ENCODE results near the gene KRT81.

KRT81 gene

GRCh38 chr12:52331833-52332232 lies 40.5 kb upstream of the KRT81 start:
- Histone ChIP-seq H3K4me3 (no peak overlapping the region), H3K27ac (no peak overlapping the region), H3K9me3 (ENCODE audit: low read depth, low read length) (no peaks in the 10 kb centered on the region), H3K9ac (ENCODE audit: insufficient read length) (no peak overlapping the region), H3K36me3 (ENCODE audit: insufficient read depth, low read length) (no peaks in the 10 kb centered on the region)
- no peak for DNase-seq (ENCODE audit: low read depth, low spot score)
- TF ChIP-seq POLR2AphosphoS5 (IDR thresholded peaks at IDR 0.05; ENCODE audit: borderline replicate concordance, low read depth, low read length) (no peak), FOXP2 (optimal IDR thresholded peaks at IDR 0.05; ENCODE audit: control extremely low read depth, extremely low read length, insufficient read depth) (no peak), EZH2 (IDR thresholded peaks at IDR 0.05) (no peak)

GRCh38 chr12:52331039-52331438 lies 39.7 kb upstream of the KRT81 start:
- DNase-seq (ENCODE audit: low read depth, low spot score) = no peak
- Histone ChIP-seq H3K4me3 (no peak overlapping the region), H3K9me3 (ENCODE audit: low read depth, low read length) (no peaks in the 10 kb centered on the region), H3K36me3 (ENCODE audit: insufficient read depth, low read length) (no peaks in the 10 kb centered on the region), H3K9ac (ENCODE audit: insufficient read length) (no peak overlapping the region), H3K27ac (no peak overlapping the region)
- no peak for TF ChIP-seq POLR2AphosphoS5 (IDR thresholded peaks at IDR 0.05; ENCODE audit: borderline replicate concordance, low read depth, low read length)
- TF ChIP-seq EZH2 (IDR thresholded peaks at IDR 0.05) = no peak
- TF ChIP-seq FOXP2 (optimal IDR thresholded peaks at IDR 0.05; ENCODE audit: control extremely low read depth, extremely low read length, insufficient read depth) = no peak

DNA sequence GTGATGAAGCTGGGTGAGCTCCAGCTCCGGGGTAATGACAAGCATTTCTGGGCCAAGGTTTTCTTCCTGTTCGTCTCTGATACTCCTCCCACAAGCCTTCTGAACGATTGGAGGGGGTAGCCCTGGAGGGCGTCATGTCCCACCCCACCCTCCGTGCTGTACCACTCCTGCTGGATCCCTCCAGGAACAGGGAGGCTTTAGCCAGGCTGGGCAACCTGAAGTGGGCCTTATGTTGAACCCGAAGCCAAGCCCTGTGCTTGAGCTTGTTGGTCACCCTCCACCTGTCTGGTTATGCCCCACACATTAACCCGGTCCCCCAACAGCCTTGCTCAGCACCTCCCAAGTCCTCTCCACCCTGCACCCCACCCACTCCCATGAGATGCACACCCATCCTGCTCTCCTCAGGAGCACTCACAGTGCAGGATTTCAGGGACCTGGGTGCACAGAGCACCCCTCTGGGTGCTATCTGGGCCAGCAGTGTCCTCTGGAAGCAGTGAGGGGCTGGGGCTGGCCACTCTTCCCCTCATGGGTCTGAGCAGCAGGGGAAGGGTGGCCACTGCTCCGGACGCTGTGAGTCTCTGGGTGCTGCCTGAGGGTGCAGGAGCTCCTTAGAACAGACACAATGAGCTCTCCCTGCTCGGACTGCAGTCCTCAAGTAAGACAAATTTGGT lies 36.6 kb upstream of the KRT81 start:
- H3K9me3 ChIP-seq (ENCODE audit: low read depth, low read length) = no peaks in the 10 kb centered on the region
- TF ChIP-seq EZH2 (IDR thresholded peaks at IDR 0.05) (no peak), FOXP2 (optimal IDR thresholded peaks at IDR 0.05; ENCODE audit: control extremely low read depth, extremely low read length, insufficient read depth) (no peak), POLR2AphosphoS5 (IDR thresholded peaks at IDR 0.05; ENCODE audit: borderline replicate concordance, low read depth, low read length) (no peak)
- H3K27ac ChIP-seq = no peak overlapping the region
- no peak overlapping the region for H3K9ac ChIP-seq (ENCODE audit: insufficient read length)
- DNase-seq (ENCODE audit: low read depth, low spot score) = no peak
- H3K36me3 ChIP-seq (ENCODE audit: insufficient read depth, low read length) = no peaks in the 10 kb centered on the region
- H3K4me3 ChIP-seq = no peak overlapping the region

GRCh38 chr12:52327052-52327829 lies 35.9 kb upstream of the KRT81 start:
- Histone ChIP-seq H3K9ac (ENCODE audit: insufficient read length) (no peak overlapping the region), H3K9me3 (ENCODE audit: low read depth, low read length) (no peaks in the 10 kb centered on the region), H3K36me3 (ENCODE audit: insufficient read depth, low read length) (no peaks in the 10 kb centered on the region), H3K4me3 (no peak overlapping the region), H3K27ac (no peak overlapping the region)
- DNase-seq (ENCODE audit: low read depth, low spot score) = peak; percentile 40
- TF ChIP-seq POLR2AphosphoS5 (IDR thresholded peaks at IDR 0.05; ENCODE audit: borderline replicate concordance, low read depth, low read length) (no peak), FOXP2 (optimal IDR thresholded peaks at IDR 0.05; ENCODE audit: control extremely low read depth, extremely low read length, insufficient read depth) (peak; percentile 17), EZH2 (IDR thresholded peaks at IDR 0.05) (no peak)

- Histone ChIP-seq H3K27ac (no peak overlapping the region), H3K4me3 (no peak overlapping the region), H3K9me3 (ENCODE audit: low read depth, low read length) (no peaks in the 10 kb centered on the region), H3K36me3 (ENCODE audit: insufficient read depth, low read length) (no peaks in the 10 kb centered on the region), H3K9ac (ENCODE audit: insufficient read length) (no peak overlapping the region)
- no peak for DNase-seq (ENCODE audit: low read depth, low spot score)
- no peak for TF ChIP-seq FOXP2 (optimal IDR thresholded peaks at IDR 0.05; ENCODE audit: control extremely low read depth, extremely low read length, insufficient read depth)
These were observed 32.8 kb upstream of the KRT81 start for GRCh38 chr12:52324153-52324444.

- no peak overlapping the region for H3K4me3 ChIP-seq
- no peak for DNase-seq (ENCODE audit: low read depth, low spot score)
- no peak overlapping the region for H3K9ac ChIP-seq (ENCODE audit: insufficient read length)
- no peak overlapping the region for H3K27ac ChIP-seq
- H3K36me3 ChIP-seq (ENCODE audit: insufficient read depth, low read length) = no peaks in the 10 kb centered on the region
- no peak for TF ChIP-seq EZH2 (IDR thresholded peaks at IDR 0.05)
- no peak for TF ChIP-seq FOXP2 (optimal IDR thresholded peaks at IDR 0.05; ENCODE audit: control extremely low read depth, extremely low read length, insufficient read depth)
- TF ChIP-seq POLR2AphosphoS5 (IDR thresholded peaks at IDR 0.05; ENCODE audit: borderline replicate concordance, low read depth, low read length) = no peak
- H3K9me3 ChIP-seq (ENCODE audit: low read depth, low read length) = no peaks in the 10 kb centered on the region
These were observed 32.2 kb upstream of the KRT81 start for GRCh38 chr12:52323416-52324152.

DNA sequence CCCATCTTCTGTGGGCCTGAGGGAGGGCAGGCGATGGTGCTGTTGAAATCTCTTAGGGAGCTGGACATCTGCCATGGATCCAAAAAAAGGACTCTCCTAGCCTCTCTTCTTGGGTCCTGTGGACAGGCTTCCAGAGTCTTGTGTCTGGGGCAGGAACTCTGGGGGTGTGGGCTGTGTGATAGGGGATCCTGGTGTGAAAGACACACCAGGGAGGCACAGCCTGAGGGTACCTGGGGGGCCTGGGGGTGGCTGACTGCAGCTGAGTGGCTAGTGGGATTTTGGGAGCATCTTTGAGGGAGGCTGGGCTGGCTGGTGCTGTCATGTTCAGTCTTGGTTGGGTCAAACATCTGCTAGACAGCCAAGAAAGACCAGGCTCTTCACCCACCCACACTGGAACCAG lies 31.7 kb upstream of the KRT81 start:
- no peak for DNase-seq (ENCODE audit: low read depth, low spot score)
- Histone ChIP-seq H3K4me3 (no peak overlapping the region), H3K9me3 (ENCODE audit: low read depth, low read length) (no peaks in the 10 kb centered on the region), H3K27ac (no peak overlapping the region), H3K36me3 (ENCODE audit: insufficient read depth, low read length) (no peaks in the 10 kb centered on the region), H3K9ac (ENCODE audit: insufficient read length) (no peak overlapping the region)
- TF ChIP-seq FOXP2 (optimal IDR thresholded peaks at IDR 0.05; ENCODE audit: control extremely low read depth, extremely low read length, insufficient read depth) (no peak), EZH2 (IDR thresholded peaks at IDR 0.05) (no peak), POLR2AphosphoS5 (IDR thresholded peaks at IDR 0.05; ENCODE audit: borderline replicate concordance, low read depth, low read length) (no peak)

GRCh38 chr12:52322069-52322468 lies 30.7 kb upstream of the KRT81 start:
- no peak for TF ChIP-seq POLR2AphosphoS5 (IDR thresholded peaks at IDR 0.05; ENCODE audit: borderline replicate concordance, low read depth, low read length)
- TF ChIP-seq EZH2 (IDR thresholded peaks at IDR 0.05) = no peak
- H3K9me3 ChIP-seq (ENCODE audit: low read depth, low read length) = no peaks in the 10 kb centered on the region
- H3K9ac ChIP-seq (ENCODE audit: insufficient read length) = no peak overlapping the region
- no peaks in the 10 kb centered on the region for H3K36me3 ChIP-seq (ENCODE audit: insufficient read depth, low read length)
- no peak overlapping the region for H3K4me3 ChIP-seq
- H3K27ac ChIP-seq = no peak overlapping the region
- no peak for DNase-seq (ENCODE audit: low read depth, low spot score)
